A549 (cell line): ENCODE results near the gene DNASE1L2.

Experiments used
- CEBPB ChIP-seq, 2 experiments: fragments of >200 bp in 1 of 2; sonication (Bioruptor Twin) in 1 of 2; formaldehyde crosslinking in 1 of 2; IDR thresholded peaks; 2 replicates each; pipeline ENCODE4 v1.6.1; 2012 to 2016
- ESRRA ChIP-seq: fragments of 150-350 bp; IDR thresholded peaks from 2 replicates; pipeline ENCODE4 v1.6.1; 2014; ENCODE audit warnings: mild to moderate bottlenecking, low read length, borderline replicate concordance
- JUN ChIP-seq, 2 experiments: fragments of >200 bp; sonication (Bioruptor Twin); formaldehyde crosslinking; IDR thresholded peaks; 2 replicates in 1 of 2; 3 replicates in 1 of 2; pipeline ENCODE4 v1.6.1; 2016 to 2017
- POLR2A ChIP-seq: IDR thresholded peaks from 2 replicates; pipeline ENCODE4 v1.6.1; 2012; ENCODE audit warnings: mild to moderate bottlenecking, low read length
- SREBF2 ChIP-seq: fragments of 450-650 bp; IDR thresholded peaks from 2 replicates; pipeline ENCODE4 v1.6.1; 2014; ENCODE audit warnings: mild to moderate bottlenecking, moderate library complexity
- TF ChIP-seq, protein P1 (sequence below): IDR thresholded peaks from 2 replicates; pipeline ENCODE4 v1.6.1; 2012
- TF ChIP-seq, protein P2 (sequence below): fragments of >200 bp; sonication (Bioruptor Twin); formaldehyde crosslinking; IDR thresholded peaks from 3 replicates; pipeline ENCODE4 v1.5.1; 2016

DNA sequence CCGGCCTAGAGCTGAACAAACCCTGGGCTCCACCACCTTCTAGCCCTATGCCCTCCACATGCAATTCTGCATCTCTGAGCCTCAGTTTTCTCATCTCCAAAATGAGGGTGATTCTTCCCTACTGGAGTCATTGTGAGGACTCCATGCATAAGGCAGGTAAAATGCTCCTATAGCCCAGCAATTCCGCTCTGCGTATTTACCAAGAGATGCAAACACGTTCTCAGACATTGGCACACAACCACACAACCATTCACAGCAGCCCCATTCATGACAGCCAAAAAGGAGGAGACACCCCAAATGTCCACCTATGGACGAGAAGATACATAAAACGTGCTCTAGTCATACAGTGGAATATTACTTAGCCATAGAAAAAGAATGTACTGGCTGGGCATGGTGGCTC is 35.9 kb upstream of the DNASE1L2 start:
- TF ChIP-seq, protein P1, sequence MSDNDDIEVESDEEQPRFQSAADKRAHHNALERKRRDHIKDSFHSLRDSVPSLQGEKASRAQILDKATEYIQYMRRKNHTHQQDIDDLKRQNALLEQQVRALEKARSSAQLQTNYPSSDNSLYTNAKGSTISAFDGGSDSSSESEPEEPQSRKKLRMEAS, result no peak
- TF ChIP-seq, protein P2, sequence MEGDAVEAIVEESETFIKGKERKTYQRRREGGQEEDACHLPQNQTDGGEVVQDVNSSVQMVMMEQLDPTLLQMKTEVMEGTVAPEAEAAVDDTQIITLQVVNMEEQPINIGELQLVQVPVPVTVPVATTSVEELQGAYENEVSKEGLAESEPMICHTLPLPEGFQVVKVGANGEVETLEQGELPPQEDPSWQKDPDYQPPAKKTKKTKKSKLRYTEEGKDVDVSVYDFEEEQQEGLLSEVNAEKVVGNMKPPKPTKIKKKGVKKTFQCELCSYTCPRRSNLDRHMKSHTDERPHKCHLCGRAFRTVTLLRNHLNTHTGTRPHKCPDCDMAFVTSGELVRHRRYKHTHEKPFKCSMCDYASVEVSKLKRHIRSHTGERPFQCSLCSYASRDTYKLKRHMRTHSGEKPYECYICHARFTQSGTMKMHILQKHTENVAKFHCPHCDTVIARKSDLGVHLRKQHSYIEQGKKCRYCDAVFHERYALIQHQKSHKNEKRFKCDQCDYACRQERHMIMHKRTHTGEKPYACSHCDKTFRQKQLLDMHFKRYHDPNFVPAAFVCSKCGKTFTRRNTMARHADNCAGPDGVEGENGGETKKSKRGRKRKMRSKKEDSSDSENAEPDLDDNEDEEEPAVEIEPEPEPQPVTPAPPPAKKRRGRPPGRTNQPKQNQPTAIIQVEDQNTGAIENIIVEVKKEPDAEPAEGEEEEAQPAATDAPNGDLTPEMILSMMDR, result no peak
- no peak for TF ChIP-seq POLR2A
- TF ChIP-seq SREBF2, result no peak
- TF ChIP-seq JUN (IDR thresholded peaks at IDR 0.05), result no peak
- no peak for TF ChIP-seq ESRRA
- TF ChIP-seq CEBPB (IDR thresholded peaks at IDR 0.05), result no peak
